HCT116 (cell line): ENCODE results near the gene STARD3. TPM values are rescaled to one million over a fixed set of nuclear protein-coding genes. Genes with fewer than 3 reads are reported as not detected.

Source experiments
- ATAC-seq: fragments of 200-7000 bp; cut with Tn5 transposase; 2 replicates; pipeline ENCODE4 v1.9.1; 2020; ENCODE audit warnings: mild to moderate bottlenecking, moderate library complexity
- BruUV-seq: library from RNA; stranded (reverse); fragments of 400-500 nt; replicated peaks from 2 replicates; lab custom pipeline; 2021; lab: Mats Ljungman, UMichigan
- CTCF ChIA-PET: fragments of 300-600 bp; sonication (Branson Sonifier 250); formaldehyde crosslinking; loops from one replicate; lab custom pipeline; 2021; ENCODE audit warnings: antibody characterized with exemption; lab: Charles Lee
- POLR2A ChIA-PET: fragments of 300-600, 350-600 bp; sonication (Branson Sonifier 250); formaldehyde crosslinking; loops from one replicate; lab custom pipeline; 2021; ENCODE audit warnings: antibody characterized with exemption; lab: Charles Lee
- RAD21 ChIA-PET, 2 experiments: fragments of 300-600 bp; sonication (Branson Sonifier 250); formaldehyde crosslinking; loops; one replicate each; lab custom pipeline; 2023; ENCODE audit warnings: low total read pairs in 2 of 2; ENCODE audit not compliant: uncharacterized antibody in 2 of 2, unreplicated experiment in 2 of 2, low non-redundant PET in 1 of 2; lab: Charles Lee
- DNase-seq: peaks from one replicate; pipeline ENCODE4 v3.0.0-alpha.2; 2010; ENCODE audit warnings: low read depth, low spot score
- H2AFZ ChIP-seq: fragments of 200-600 bp; shearing (Covaris generic), sonication (generic); 2 replicates; pipeline ENCODE4 v1.6.1; 2017; ENCODE audit warnings: low read depth, mixed run types, mixed read lengths, antibody characterized with exemption, low read length; ENCODE audit not compliant: poor library complexity, severe bottlenecking
- H3K27ac ChIP-seq: 2 replicates; pipeline ENCODE4 v1.5.1; 2012; ENCODE audit warnings: low read depth, low read length
- H3K27me3 ChIP-seq: fragments of 200-600 bp; sonication (generic); 2 replicates; pipeline ENCODE4 v1.6.1; 2016; ENCODE audit warnings: mixed run types, low read length, mixed read lengths; ENCODE audit not compliant: insufficient read depth
- H3K36me3 ChIP-seq, 2 experiments: fragments of 200-500 bp in 1 of 2; fragments of 200-600 bp in 1 of 2; sonication (Bioruptor generic) in 1 of 2; sonication (generic) in 1 of 2; 2 replicates each; pipeline versions ENCODE4 v1.5.1 to v1.6.1; 2014 to 2016; ENCODE audit warnings: low read length in 2 of 2, inconsistent platforms in 1 of 2, mixed read lengths in 1 of 2, mixed run types in 1 of 2; ENCODE audit not compliant: insufficient read depth in 2 of 2, control insufficient read depth in 1 of 2
- H3K4me1 ChIP-seq, 2 experiments: fragments of 200-600 bp in 1 of 2; sonication (generic) in 1 of 2; 2 replicates each; pipeline versions ENCODE4 v1.5.1 to v1.6.1; 2012 to 2017; ENCODE audit warnings: low read length in 2 of 2, inconsistent platforms in 1 of 2, mild to moderate bottlenecking in 1 of 2, mixed read lengths in 1 of 2, mixed run types in 1 of 2, moderate library complexity in 1 of 2; ENCODE audit not compliant: insufficient read depth in 2 of 2, control insufficient read depth in 1 of 2
- H3K4me2 ChIP-seq: fragments of 200-600 bp; sonication (generic); 2 replicates; pipeline ENCODE4 v1.6.1; 2017; ENCODE audit warnings: mixed run types, low read length, mixed read lengths
- H3K4me3 ChIP-seq, 2 experiments: fragments of 200-600 bp in 1 of 2; sonication (generic) in 1 of 2; replicated peaks in 1 of 2; 2 replicates each; pipeline ENCODE4 v1.5.1; 2011 to 2016; ENCODE audit warnings: low read length in 2 of 2, control low read depth in 1 of 2, low read depth in 1 of 2, mild to moderate bottlenecking in 1 of 2, mixed read lengths in 1 of 2, mixed run types in 1 of 2
- H3K79me2 ChIP-seq: fragments of 200-600 bp; sonication (generic); 2 replicates; pipeline ENCODE4 v1.6.1; 2017; ENCODE audit warnings: mild to moderate bottlenecking, mixed run types, low read length, moderate library complexity, mixed read lengths; ENCODE audit not compliant: insufficient read depth
- H3K9ac ChIP-seq: fragments of 200-600 bp; sonication (generic); 2 replicates; pipeline ENCODE4 v1.6.1; 2016; ENCODE audit warnings: low read length, mixed read lengths
- H3K9me2 ChIP-seq: fragments of 200-600 bp; sonication (generic), shearing (Covaris generic); 2 replicates; pipeline ENCODE4 v1.6.1; 2017; ENCODE audit warnings: mixed run types, mild to moderate bottlenecking, moderate library complexity; ENCODE audit not compliant: insufficient read depth
- H3K9me3 ChIP-seq, 2 experiments: fragments of 200-500 bp in 1 of 2; fragments of 200-600 bp in 1 of 2; sonication (Bioruptor generic) in 1 of 2; sonication (generic) in 1 of 2; 2 replicates each; pipeline ENCODE4 v1.6.1; 2014 to 2017; ENCODE audit warnings: low read length in 2 of 2, mixed read lengths in 2 of 2, inconsistent platforms in 1 of 2, low read depth in 1 of 2, mild to moderate bottlenecking in 1 of 2, mixed run types in 1 of 2, moderate library complexity in 1 of 2; ENCODE audit not compliant: control insufficient read depth in 1 of 2, insufficient read depth in 1 of 2
- H4K20me1 ChIP-seq: fragments of 200-600 bp; sonication (generic), shearing (Covaris generic); 2 replicates; pipeline ENCODE4 v1.6.1; 2017; ENCODE audit warnings: mixed run types, mild to moderate bottlenecking, moderate library complexity; ENCODE audit not compliant: insufficient read depth
- ATF3 ChIP-seq: IDR thresholded peaks from 2 replicates; pipeline ENCODE4 v1.6.1; 2012
- CEBPB ChIP-seq: IDR thresholded peaks from 2 replicates; pipeline ENCODE4 v1.6.1; 2012; ENCODE audit warnings: low read depth
- CTCF ChIP-seq, 3 experiments: fragments of 200-600 bp in 1 of 3; sonication (generic) in 1 of 3; IDR thresholded peaks in 2 of 3; conservative IDR thresholded peaks in 1 of 3; 2 replicates each; pipeline ENCODE4 v1.5.1; 2012 to 2017; ENCODE audit warnings: low read depth in 2 of 3, low read length in 2 of 3, antibody characterized with exemption in 1 of 3, borderline replicate concordance in 1 of 3, control low read depth in 1 of 3, mild to moderate bottlenecking in 1 of 3, mixed read lengths in 1 of 3, mixed run types in 1 of 3, moderate library complexity in 1 of 3; ENCODE audit not compliant: insufficient read depth in 1 of 3
- ELF1 ChIP-seq: IDR thresholded peaks from 2 replicates; pipeline ENCODE4 v1.6.1; 2012; ENCODE audit warnings: low read depth, borderline replicate concordance
- EZH2 ChIP-seq: fragments of 200-600 bp; sonication (generic); IDR thresholded peaks from 2 replicates; pipeline ENCODE4 v1.6.1; 2017; ENCODE audit warnings: antibody characterized with exemption, mixed run types
- EZH2phosphoT487 ChIP-seq: fragments of 200-600 bp; IDR thresholded peaks from 2 replicates; pipeline ENCODE4 v1.6.1; 2018; ENCODE audit warnings: antibody characterized with exemption, borderline replicate concordance
- FOSL1 ChIP-seq: IDR thresholded peaks from 2 replicates; pipeline ENCODE4 v1.6.1; 2012; ENCODE audit warnings: low read depth
- JUND ChIP-seq: IDR thresholded peaks from 2 replicates; pipeline ENCODE4 v1.6.1; 2012
- MAX ChIP-seq: IDR thresholded peaks from 2 replicates; pipeline ENCODE4 v1.6.1; 2012
- POLR2A ChIP-seq: IDR thresholded peaks from 2 replicates; pipeline ENCODE4 v1.7.0; 2011; ENCODE audit warnings: borderline replicate concordance; ENCODE audit not compliant: insufficient read depth, insufficient read length; ENCODE audit errors: extremely low read depth
- POLR2AphosphoS5 ChIP-seq: IDR thresholded peaks from 2 replicates; pipeline ENCODE4 v1.6.1; 2011; ENCODE audit warnings: mild to moderate bottlenecking, low read depth, low read length, moderate library complexity
- RAD21 ChIP-seq: IDR thresholded peaks from 2 replicates; pipeline ENCODE4 v1.6.1; 2012; ENCODE audit warnings: low read depth, mild to moderate bottlenecking
- REST ChIP-seq: IDR thresholded peaks from 2 replicates; pipeline ENCODE4 v1.6.1; 2012; ENCODE audit warnings: low read depth
- SIN3A ChIP-seq: IDR thresholded peaks from 2 replicates; pipeline ENCODE4 v1.6.1; 2012; ENCODE audit warnings: low read depth
- SP1 ChIP-seq: IDR thresholded peaks from 2 replicates; pipeline ENCODE4 v1.6.1; 2012; ENCODE audit warnings: low read depth
- SRF ChIP-seq: IDR thresholded peaks from 2 replicates; pipeline ENCODE4 v1.6.1; 2012; ENCODE audit warnings: low read depth
- YY1 ChIP-seq: IDR thresholded peaks from 2 replicates; pipeline ENCODE4 v1.6.1; 2011; ENCODE audit warnings: low read length, low read depth, moderate library complexity, mild to moderate bottlenecking; ENCODE audit not compliant: insufficient replicate concordance; ENCODE audit errors: extremely low read depth
- ZBTB33 ChIP-seq: IDR thresholded peaks from 2 replicates; pipeline ENCODE4 v1.6.1; 2011; ENCODE audit warnings: mild to moderate bottlenecking, low read length, moderate library complexity; ENCODE audit not compliant: insufficient replicate concordance; ENCODE audit errors: extremely low read depth
- ZFX ChIP-seq: fragments of 450-650 bp; IDR thresholded peaks from 2 replicates; pipeline ENCODE4 v1.6.1; 2017
- intact Hi-C: fragments of 100-400 bp; cut with micrococcal nuclease; formaldehyde crosslinking; loops from 2 replicates; pipeline ENCODE4 v1.10.0; 2022
- total RNA-seq: library from RNA; stranded (reverse); gene quantifications from one replicate; pipeline ENCODE4 v1.2.1, GENCODE V29; 2021; ENCODE audit not compliant: unreplicated experiment

The STARD3 gene
- total RNA-seq, 1 experiment from 2014 or later = 73.9 TPM

GRCh38 chr17:39617100-39617445 lies 19.9 kb upstream of the STARD3 start:
- ATAC-seq (no peak), DNase-seq (no peak)
- no peaks in the 10 kb centered on the region for H3K9me3 ChIP-seq
- no peaks in the 10 kb centered on the region for H3K79me2 ChIP-seq
- peak overlapping the region; percentile 70 for H3K9ac ChIP-seq
- no peaks in the 10 kb centered on the region for H3K27me3 ChIP-seq
- peak overlapping the region in 1 of 2 experiments; percentile 62; a peak in 1 of 4 replicates for H3K4me3 ChIP-seq
- peak overlapping the region; percentile 95 for H3K4me2 ChIP-seq
- TF ChIP-seq SRF (no peak), ZFX (no peak), JUND (no peak), POLR2A (no peak), ATF3 (no peak), POLR2AphosphoS5 (no peak), CTCF (IDR thresholded peaks at IDR 0.05 in 2 of 3, conservative IDR thresholded peaks at IDR 0.05 in 1 of 3; ENCODE audit: borderline replicate concordance in 1 of 3, insufficient read depth in 1 of 3, low read depth in 2 of 3, low read length in 2 of 3) (no peak), YY1 (no peak), SIN3A (no peak), ZBTB33 (no peak), SP1 (no peak), EZH2phosphoT487 (no peak), RAD21 (no peak), CEBPB (no peak), ELF1 (no peak), FOSL1 (no peak), MAX (no peak; the same call in 1 of the 2 replicates), EZH2 (no peak), REST (no peak)
- no TSS peak for BruUV-seq
- POLR2A ChIA-PET = interaction anchor here (0.5 kb wide), 1 partner anchor 34 kb away, joined by 3 read pairs; no protein-coding TSS in a partner anchor
- RAD21 ChIA-PET = no interaction called here
- H3K9me2 ChIP-seq = no peaks in the 10 kb centered on the region
- H3K36me3 ChIP-seq = no peaks in the 10 kb centered on the region
- H3K4me1 ChIP-seq = peaks cover 13 to 19% of the 10 kb centered on the region in 2 experiments; a peak in 3 of 4 replicates
- intact Hi-C loops = no loop called here
- no peaks in the 10 kb centered on the region for H4K20me1 ChIP-seq
- H3K27ac ChIP-seq = no peak overlapping the region; the same call in 1 of the 2 replicates
- CTCF ChIA-PET = no interaction called here
- no peak overlapping the region for H2AFZ ChIP-seq
